MM.1S (cell line): ENCODE data around the gene VPS13C.

Experiments
- DNase-seq: peaks from one replicate; pipeline ENCODE4 v3.0.0-alpha.2; 2015
- H2AFZ ChIP-seq: fragments of 300-600 bp; sonication (generic); 2 replicates; pipeline ENCODE4 v1.6.0; 2016; ENCODE audit warnings: antibody characterized with exemption, low read length
- H3F3A ChIP-seq: fragments of 300-600 bp; sonication (generic); 2 replicates; pipeline ENCODE4 v1.6.1; 2016; ENCODE audit warnings: mild to moderate bottlenecking, antibody characterized with exemption, low read length, moderate library complexity, mixed read lengths; ENCODE audit not compliant: insufficient read depth
- H3K27ac ChIP-seq: fragments of 300-600 bp; sonication (generic); 2 replicates; pipeline ENCODE4 v1.5.1; 2016; ENCODE audit warnings: mild to moderate bottlenecking, low read length
- H3K27me3 ChIP-seq: fragments of 300-600 bp; sonication (generic); replicated peaks from 2 replicates; pipeline ENCODE4 v1.6.0; 2016; ENCODE audit warnings: low read length; ENCODE audit not compliant: insufficient read depth
- H3K36me3 ChIP-seq: fragments of 300-600 bp; sonication (generic); replicated peaks from 2 replicates; pipeline ENCODE4 v1.6.1; 2016; ENCODE audit warnings: mild to moderate bottlenecking, low read length, mixed read lengths; ENCODE audit not compliant: insufficient read depth
- H3K4me1 ChIP-seq: fragments of 300-600 bp; sonication (generic); 2 replicates; pipeline ENCODE4 v1.6.1; 2016; ENCODE audit warnings: low read length, mixed read lengths
- H3K4me2 ChIP-seq: fragments of 300-600 bp; sonication (generic); 2 replicates; pipeline ENCODE4 v1.6.0; 2016; ENCODE audit warnings: low read depth, low read length
- H3K4me3 ChIP-seq: fragments of 300-600 bp; sonication (generic); 2 replicates; pipeline ENCODE4 v1.5.1; 2016; ENCODE audit warnings: low read length, mixed read lengths
- H3K79me2 ChIP-seq: fragments of 300-600 bp; sonication (generic); 2 replicates; pipeline ENCODE4 v1.6.1; 2016; ENCODE audit warnings: mixed run types, low read length, mixed read lengths
- H3K9ac ChIP-seq: fragments of 300-600 bp; sonication (generic); 2 replicates; pipeline ENCODE4 v1.6.1; 2016; ENCODE audit warnings: low read length, mixed read lengths
- H3K9me2 ChIP-seq: fragments of 300-600 bp; sonication (generic); replicated peaks from 2 replicates; pipeline ENCODE4 v1.6.1; 2016; ENCODE audit warnings: mild to moderate bottlenecking, low read length, mixed read lengths; ENCODE audit not compliant: insufficient read depth
- H3K9me3 ChIP-seq: fragments of 300-600 bp; sonication (generic); replicated peaks from 2 replicates; pipeline ENCODE4 v1.6.1; 2016; ENCODE audit warnings: mild to moderate bottlenecking, low read length, mixed read lengths; ENCODE audit not compliant: insufficient read depth
- H4K20me1 ChIP-seq: fragments of 300-600 bp; sonication (generic); 2 replicates; pipeline ENCODE4 v1.6.1; 2016; ENCODE audit warnings: mild to moderate bottlenecking, low read length, moderate library complexity, mixed read lengths; ENCODE audit not compliant: insufficient read depth
- EZH2 ChIP-seq: fragments of 300-600 bp; sonication (generic); optimal IDR thresholded peaks from 2 replicates; pipeline ENCODE3; 2017; ENCODE audit warnings: low read depth, mild to moderate bottlenecking, antibody characterized with exemption, low read length, mixed read lengths
- EZH2phosphoT487 ChIP-seq: fragments of 300-600 bp; sonication (generic); IDR thresholded peaks from 2 replicates; pipeline ENCODE4 v1.6.1; 2018; ENCODE audit warnings: antibody characterized with exemption, low read length
- TF ChIP-seq, protein P1 (sequence below): fragments of 300-600 bp; sonication (generic); IDR thresholded peaks from 2 replicates; pipeline ENCODE4 v1.5.1; 2016; ENCODE audit warnings: antibody characterized with exemption, low read length, mixed read lengths

VPS13C gene

DNA sequence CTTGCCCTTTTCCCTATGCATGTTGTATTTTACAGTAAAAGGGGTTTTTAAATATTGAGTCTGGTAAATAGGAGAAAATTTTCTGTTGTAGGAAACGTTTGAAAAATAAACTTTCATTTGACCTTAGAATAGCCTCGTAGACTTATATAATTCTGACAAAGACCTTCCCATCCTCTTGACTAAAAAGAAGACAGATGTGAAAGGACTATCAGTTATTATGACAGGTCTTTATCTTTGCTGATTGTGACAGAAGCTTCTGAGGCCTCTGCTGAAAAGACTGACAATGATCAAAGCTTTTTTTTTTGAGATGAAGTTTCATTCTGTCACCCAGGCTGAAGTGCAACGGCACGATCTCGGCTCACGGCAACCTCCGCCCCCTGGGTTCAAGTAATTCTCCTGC lies 30.7 kb upstream of the VPS13C start:
- Histone ChIP-seq H2AFZ (no peak overlapping the region), H3K9ac (no peak overlapping the region), H3F3A (no peaks in the 10 kb centered on the region), H3K36me3 (no peaks in the 10 kb centered on the region), H3K4me3 (no peak overlapping the region), H4K20me1 (no peaks in the 10 kb centered on the region), H3K4me1 (no peaks in the 10 kb centered on the region), H3K27ac (no peak overlapping the region), H3K9me3 (no peaks in the 10 kb centered on the region), H3K27me3 (no peaks in the 10 kb centered on the region), H3K9me2 (no peaks in the 10 kb centered on the region), H3K4me2 (no peak overlapping the region), H3K79me2 (no peaks in the 10 kb centered on the region)
- no peak for TF ChIP-seq EZH2
- TF ChIP-seq EZH2phosphoT487, result no peak
- TF ChIP-seq, protein P1, sequence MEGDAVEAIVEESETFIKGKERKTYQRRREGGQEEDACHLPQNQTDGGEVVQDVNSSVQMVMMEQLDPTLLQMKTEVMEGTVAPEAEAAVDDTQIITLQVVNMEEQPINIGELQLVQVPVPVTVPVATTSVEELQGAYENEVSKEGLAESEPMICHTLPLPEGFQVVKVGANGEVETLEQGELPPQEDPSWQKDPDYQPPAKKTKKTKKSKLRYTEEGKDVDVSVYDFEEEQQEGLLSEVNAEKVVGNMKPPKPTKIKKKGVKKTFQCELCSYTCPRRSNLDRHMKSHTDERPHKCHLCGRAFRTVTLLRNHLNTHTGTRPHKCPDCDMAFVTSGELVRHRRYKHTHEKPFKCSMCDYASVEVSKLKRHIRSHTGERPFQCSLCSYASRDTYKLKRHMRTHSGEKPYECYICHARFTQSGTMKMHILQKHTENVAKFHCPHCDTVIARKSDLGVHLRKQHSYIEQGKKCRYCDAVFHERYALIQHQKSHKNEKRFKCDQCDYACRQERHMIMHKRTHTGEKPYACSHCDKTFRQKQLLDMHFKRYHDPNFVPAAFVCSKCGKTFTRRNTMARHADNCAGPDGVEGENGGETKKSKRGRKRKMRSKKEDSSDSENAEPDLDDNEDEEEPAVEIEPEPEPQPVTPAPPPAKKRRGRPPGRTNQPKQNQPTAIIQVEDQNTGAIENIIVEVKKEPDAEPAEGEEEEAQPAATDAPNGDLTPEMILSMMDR, result no peak
- no peak for DNase-seq

- H3K4me3 ChIP-seq, result no peak overlapping the region
- H3K9ac ChIP-seq, result no peak overlapping the region
- H3K4me2 ChIP-seq, result no peak overlapping the region
- H3K27ac ChIP-seq, result no peak overlapping the region
- TF ChIP-seq, protein P1, result no peak
- TF ChIP-seq EZH2phosphoT487 (no peak), EZH2 (no peak)
- H3K9me2 ChIP-seq, result no peaks in the 10 kb centered on the region
- no peaks in the 10 kb centered on the region for H4K20me1 ChIP-seq
- no peaks in the 10 kb centered on the region for H3K9me3 ChIP-seq
- no peaks in the 10 kb centered on the region for H3F3A ChIP-seq
- no peaks in the 10 kb centered on the region for H3K79me2 ChIP-seq
- no peak for DNase-seq
- no peaks in the 10 kb centered on the region for H3K4me1 ChIP-seq
- H3K27me3 ChIP-seq, result no peaks in the 10 kb centered on the region
- H3K36me3 ChIP-seq, result no peaks in the 10 kb centered on the region
- H2AFZ ChIP-seq, result no peak overlapping the region
These were observed 29.4 kb upstream of the VPS13C start for GRCh38 chr15:62089616-62090015.

DNA sequence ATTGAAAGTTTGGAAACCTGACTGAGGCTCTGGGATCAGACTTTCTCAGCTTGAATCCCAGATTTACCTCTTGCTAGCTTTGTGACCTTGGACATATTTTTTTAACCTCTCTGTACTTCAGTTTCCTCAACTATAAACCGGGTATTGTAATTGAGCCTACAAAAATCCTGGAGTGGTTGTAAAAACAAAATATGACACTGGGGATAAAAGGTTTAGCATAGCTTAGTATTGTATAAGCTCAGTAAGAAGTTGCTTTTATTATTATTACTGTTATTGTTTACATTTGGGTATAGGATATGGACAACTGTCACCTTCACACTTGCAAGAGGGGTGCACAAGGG lies 28.1 kb upstream of the VPS13C start:
- no peak for DNase-seq
- peaks cover 2% of the 10 kb centered on the region for H3K4me1 ChIP-seq
- H3K9ac ChIP-seq, result no peak overlapping the region
- TF ChIP-seq EZH2 (no peak), EZH2phosphoT487 (no peak)
- TF ChIP-seq, protein P1, result no peak
- H3K79me2 ChIP-seq, result no peaks in the 10 kb centered on the region
- H3K9me3 ChIP-seq, result no peaks in the 10 kb centered on the region
- H4K20me1 ChIP-seq, result no peaks in the 10 kb centered on the region
- H3K4me2 ChIP-seq, result no peak overlapping the region
- no peak overlapping the region for H3K4me3 ChIP-seq
- H3F3A ChIP-seq, result peaks cover 3% of the 10 kb centered on the region; the same call in 1 of the 2 replicates
- H3K36me3 ChIP-seq, result no peaks in the 10 kb centered on the region
- no peak overlapping the region for H2AFZ ChIP-seq
- H3K27me3 ChIP-seq, result no peaks in the 10 kb centered on the region
- H3K27ac ChIP-seq, result no peak overlapping the region
- H3K9me2 ChIP-seq, result no peaks in the 10 kb centered on the region
